ENCODE data around the gene ABCA10. TPM values are rescaled to one million over a fixed set of nuclear protein-coding genes. Genes with fewer than 3 reads are reported as not detected.

Gene ABCA10
- total RNA-seq, 6 donors from 2014 or later, result 1.8 to 29.3 (median 5.1) TPM

- ATAC-seq (ENCODE audit: low FRiP score in 2 of 2), result no peak
These were observed 40.0 kb upstream of the ABCA10 start for GRCh38 chr17:69268543-69269014.

DNA sequence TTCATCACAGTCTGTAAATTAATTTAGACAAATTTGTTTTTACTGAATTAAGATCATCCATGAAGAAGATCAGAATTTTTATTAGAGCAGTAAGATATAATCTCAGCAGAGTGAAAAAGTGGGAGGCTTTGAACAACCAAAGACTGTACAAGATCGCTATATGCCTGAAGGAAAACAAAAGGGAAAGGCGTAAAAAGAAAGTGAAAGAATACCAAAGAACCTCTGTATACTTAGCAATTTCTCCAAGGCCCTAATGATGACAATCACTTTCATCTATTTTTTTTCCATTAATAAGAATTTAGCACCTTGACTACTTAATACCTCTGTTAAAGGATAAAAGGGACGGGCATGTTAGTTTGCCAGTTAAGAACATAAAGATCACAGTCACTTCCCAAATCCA lies 38.6 kb upstream of the ABCA10 start:
- H3K27ac ChIP-seq, result no peak overlapping the region
- no peaks in the 10 kb centered on the region for H3K9me3 ChIP-seq
- H3K27me3 ChIP-seq, result no peaks in the 10 kb centered on the region
- WGBS, 2 donors, result 75 to 94% methylated on average over 3 of the region's 3 CpGs
- TF ChIP-seq, protein P1, sequence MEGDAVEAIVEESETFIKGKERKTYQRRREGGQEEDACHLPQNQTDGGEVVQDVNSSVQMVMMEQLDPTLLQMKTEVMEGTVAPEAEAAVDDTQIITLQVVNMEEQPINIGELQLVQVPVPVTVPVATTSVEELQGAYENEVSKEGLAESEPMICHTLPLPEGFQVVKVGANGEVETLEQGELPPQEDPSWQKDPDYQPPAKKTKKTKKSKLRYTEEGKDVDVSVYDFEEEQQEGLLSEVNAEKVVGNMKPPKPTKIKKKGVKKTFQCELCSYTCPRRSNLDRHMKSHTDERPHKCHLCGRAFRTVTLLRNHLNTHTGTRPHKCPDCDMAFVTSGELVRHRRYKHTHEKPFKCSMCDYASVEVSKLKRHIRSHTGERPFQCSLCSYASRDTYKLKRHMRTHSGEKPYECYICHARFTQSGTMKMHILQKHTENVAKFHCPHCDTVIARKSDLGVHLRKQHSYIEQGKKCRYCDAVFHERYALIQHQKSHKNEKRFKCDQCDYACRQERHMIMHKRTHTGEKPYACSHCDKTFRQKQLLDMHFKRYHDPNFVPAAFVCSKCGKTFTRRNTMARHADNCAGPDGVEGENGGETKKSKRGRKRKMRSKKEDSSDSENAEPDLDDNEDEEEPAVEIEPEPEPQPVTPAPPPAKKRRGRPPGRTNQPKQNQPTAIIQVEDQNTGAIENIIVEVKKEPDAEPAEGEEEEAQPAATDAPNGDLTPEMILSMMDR (IDR thresholded peaks at IDR 0.05), result no peak
- TF ChIP-seq POLR2AphosphoS5 (IDR thresholded peaks at IDR 0.05), result no peak
- TF ChIP-seq POLR2A (IDR thresholded peaks at IDR 0.05), result no peak
- TF ChIP-seq EP300 (IDR thresholded peaks at IDR 0.05), result no peak
- no peak overlapping the region for H3K4me3 ChIP-seq
- H3K36me3 ChIP-seq, result peaks cover 0 to 4% (median 0%) of the 10 kb centered on the region in 4 donors
- DNase-seq, result no peak
- ATAC-seq (ENCODE audit: low FRiP score in 2 of 2), result no peak
- H3K4me1 ChIP-seq, result no peaks in the 10 kb centered on the region

More at GRCh38 chr17:69268543-69269014, 40.0 kb upstream of the ABCA10 start:
- H3K27me3 ChIP-seq, result no peaks in the 10 kb centered on the region
- no peak for TF ChIP-seq POLR2AphosphoS5 (IDR thresholded peaks at IDR 0.05)
- TF ChIP-seq, protein P1 (IDR thresholded peaks at IDR 0.05), result no peak
- TF ChIP-seq POLR2A (IDR thresholded peaks at IDR 0.05), result no peak
- TF ChIP-seq EP300 (IDR thresholded peaks at IDR 0.05), result no peak
- 84 to 94% methylated on average over 4 to 5 of the region's 5 CpGs for WGBS, 2 donors
- no peak overlapping the region for H3K4me3 ChIP-seq
- no peaks in the 10 kb centered on the region for H3K4me1 ChIP-seq
- no peak overlapping the region for H3K27ac ChIP-seq
- DNase-seq, result no peak
- no peaks in the 10 kb centered on the region for H3K9me3 ChIP-seq
- peaks cover 0 to 4% (median 0%) of the 10 kb centered on the region in 4 donors for H3K36me3 ChIP-seq

GRCh38 chr17:69265873-69266272 lies 37.2 kb upstream of the ABCA10 start:
- Histone ChIP-seq H3K9me3 (no peaks in the 10 kb centered on the region), H3K27ac (no peak overlapping the region), H3K4me3 (no peak overlapping the region), H3K27me3 (no peaks in the 10 kb centered on the region), H3K4me1 (no peaks in the 10 kb centered on the region), H3K36me3 (peaks cover 0 to 4% (median 0%) of the 10 kb centered on the region in 4 donors)
- TF ChIP-seq, protein P1 (IDR thresholded peaks at IDR 0.05), result no peak
- WGBS, 2 donors, result 96 to 97% methylated on average over 1 of the region's 1 CpG
- ATAC-seq (ENCODE audit: low FRiP score in 2 of 2), result no peak
- DNase-seq, result no peak

- TF ChIP-seq EP300 (IDR thresholded peaks at IDR 0.05), result no peak
- TF ChIP-seq POLR2A (IDR thresholded peaks at IDR 0.05), result no peak
- no peak for TF ChIP-seq POLR2AphosphoS5 (IDR thresholded peaks at IDR 0.05)
- TF ChIP-seq, protein P1 (IDR thresholded peaks at IDR 0.05), result no peak
- Histone ChIP-seq H3K4me3 (no peak overlapping the region), H3K27me3 (no peaks in the 10 kb centered on the region), H3K4me1 (no peaks in the 10 kb centered on the region), H3K9me3 (no peaks in the 10 kb centered on the region), H3K36me3 (peaks cover 0 to 21% (median 3%) of the 10 kb centered on the region in 4 donors), H3K27ac (no peak overlapping the region)
- WGBS, 2 donors, result 66 to 67% methylated on average over 1 of the region's 1 CpG
- ATAC-seq (ENCODE audit: low FRiP score in 2 of 2) (no peak), DNase-seq (no peak)
These were observed 25.6 kb upstream of the ABCA10 start for GRCh38 chr17:69254187-69254586.

DNA sequence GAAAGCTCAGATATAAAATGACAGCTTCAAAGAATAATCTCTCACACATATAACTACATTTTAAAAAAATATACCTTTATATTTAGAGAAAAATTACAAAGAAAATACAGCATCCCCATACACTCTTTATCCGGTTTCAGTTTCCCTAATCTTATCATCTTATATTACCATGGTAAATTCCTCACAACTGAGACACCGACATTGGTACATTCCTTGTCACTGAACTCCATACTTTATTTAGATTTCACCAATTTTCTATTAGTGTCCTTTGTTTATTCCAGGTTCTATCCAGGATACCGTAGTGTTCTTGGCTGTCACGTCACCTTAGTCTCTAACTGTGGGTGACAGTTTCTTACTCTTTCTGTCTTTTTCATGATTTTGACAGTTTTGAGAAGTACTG lies 22.0 kb upstream of the ABCA10 start:
- Histone ChIP-seq H3K4me3 (no peak overlapping the region), H3K36me3 (peaks cover 0 to 21% (median 3%) of the 10 kb centered on the region in 4 donors)
- 80 to 83% methylated on average over 4 of the region's 4 CpGs for WGBS, 2 donors

More for the DNA sequence above, 22.0 kb upstream of the ABCA10 start:
- TF ChIP-seq, protein P1 (IDR thresholded peaks at IDR 0.05), result no peak
- TF ChIP-seq POLR2A (IDR thresholded peaks at IDR 0.05) (no peak), EP300 (IDR thresholded peaks at IDR 0.05) (no peak), POLR2AphosphoS5 (IDR thresholded peaks at IDR 0.05) (no peak)
- Histone ChIP-seq H3K27me3 (no peaks in the 10 kb centered on the region), H3K9me3 (no peaks in the 10 kb centered on the region), H3K27ac (no peak overlapping the region), H3K4me1 (no peaks in the 10 kb centered on the region)
- no peak for DNase-seq
- ATAC-seq (ENCODE audit: low FRiP score in 2 of 2), result no peak
